Lung (tissue), 12 donors: Measurements from ENCODE around the gene ZNF366. TPM values are rescaled to one million over a fixed set of nuclear protein-coding genes. Genes with fewer than 3 reads are reported as not detected.

Source experiments
- ATAC-seq: fragments of 200-7000 bp; cut with Tn5 transposase; one replicate; pipeline ENCODE4 v1.9.1; 2020; ENCODE audit warnings: moderate number of reproducible peaks; ENCODE audit not compliant: insufficient read depth, low FRiP score
- DNase-seq, 3 donors: peaks; one replicate each; pipeline ENCODE4 v3.0.0-alpha.2; 2013 to 2017
- H3K27ac ChIP-seq, 2 donors: one replicate each; pipeline ENCODE4 v1.5.1; 2013; ENCODE audit warnings: mild to moderate bottlenecking in 2 of 2, moderate library complexity in 2 of 2, control low read depth in 1 of 2, inconsistent platforms in 1 of 2, low read depth in 1 of 2, low read length in 1 of 2
- H3K27me3 ChIP-seq, 3 donors: one replicate each; pipeline ENCODE4 v1.5.1; 2013; ENCODE audit warnings: low read length in 2 of 3; ENCODE audit not compliant: control insufficient read depth in 3 of 3, insufficient read depth in 3 of 3
- H3K36me3 ChIP-seq, 4 donors: one replicate each; pipeline ENCODE4 v1.5.1; 2013; ENCODE audit warnings: low read length in 4 of 4, mild to moderate bottlenecking in 1 of 4, moderate library complexity in 1 of 4; ENCODE audit not compliant: control insufficient read depth in 4 of 4, insufficient read depth in 4 of 4
- H3K4me1 ChIP-seq, 5 donors: one replicate each; pipeline ENCODE4 v1.5.1; 2013; ENCODE audit warnings: low read length in 5 of 5, mild to moderate bottlenecking in 2 of 5, moderate library complexity in 1 of 5; ENCODE audit not compliant: control insufficient read depth in 5 of 5, insufficient read depth in 5 of 5
- H3K4me3 ChIP-seq: one replicate; pipeline ENCODE4 v1.5.1; 2013; ENCODE audit warnings: mild to moderate bottlenecking, control low read depth, moderate library complexity
- H3K9ac ChIP-seq, 2 donors: one replicate each; pipeline ENCODE4 v1.5.1; 2013; ENCODE audit warnings: low read length in 2 of 2, control low read depth in 1 of 2; ENCODE audit not compliant: insufficient read depth in 1 of 2
- H3K9me3 ChIP-seq, 4 donors: one replicate each; pipeline ENCODE4 v1.5.1; 2013; ENCODE audit warnings: low read length in 3 of 4, mild to moderate bottlenecking in 1 of 4, moderate library complexity in 1 of 4; ENCODE audit not compliant: control insufficient read depth in 4 of 4, insufficient read depth in 3 of 4
- WGBS, 2 donors: extraction: QIAGEN DNeasy Blood & Tissue Kit; methylation state at CpG; one replicate each; pipeline ENCODE4 v1.1.7; 2013; 5-methylcytosine and 5-hydroxymethylcytosine counted together
- polyA plus RNA-seq, 2 donors: library from polyadenylated mRNA; stranded (reverse); fragments of 200-250 nt; gene quantifications; one replicate each; pipeline ENCODE4 v1.2.1, GENCODE V29; 2013
- total RNA-seq, 2 donors: library from RNA; depleted of rRNA in 1 of 2; stranded (reverse); fragments of >200 nt in 1 of 2; gene quantifications; one replicate each; pipeline ENCODE4 v1.2.1, GENCODE V29; 2014 to 2021
- TF ChIP-seq, protein P1 (sequence below): IDR thresholded peaks from 2 replicates; pipeline ENCODE4 v1.5.1; 2012; ENCODE audit warnings: mild to moderate bottlenecking; ENCODE audit errors: control extremely low read depth, extremely low read depth
- donor health status: control.
- donor health status: control.
- donor health status: Bipolar disorder and iron deficiency.
- donor health status: healthy.
- donor health status: DM: yes; HTN: yes; CAD: no.

The ZNF366 gene
- total and polyA plus RNA-seq, 4 donors, result 0.73 to 6.0 (median 3.6) TPM

DNA sequence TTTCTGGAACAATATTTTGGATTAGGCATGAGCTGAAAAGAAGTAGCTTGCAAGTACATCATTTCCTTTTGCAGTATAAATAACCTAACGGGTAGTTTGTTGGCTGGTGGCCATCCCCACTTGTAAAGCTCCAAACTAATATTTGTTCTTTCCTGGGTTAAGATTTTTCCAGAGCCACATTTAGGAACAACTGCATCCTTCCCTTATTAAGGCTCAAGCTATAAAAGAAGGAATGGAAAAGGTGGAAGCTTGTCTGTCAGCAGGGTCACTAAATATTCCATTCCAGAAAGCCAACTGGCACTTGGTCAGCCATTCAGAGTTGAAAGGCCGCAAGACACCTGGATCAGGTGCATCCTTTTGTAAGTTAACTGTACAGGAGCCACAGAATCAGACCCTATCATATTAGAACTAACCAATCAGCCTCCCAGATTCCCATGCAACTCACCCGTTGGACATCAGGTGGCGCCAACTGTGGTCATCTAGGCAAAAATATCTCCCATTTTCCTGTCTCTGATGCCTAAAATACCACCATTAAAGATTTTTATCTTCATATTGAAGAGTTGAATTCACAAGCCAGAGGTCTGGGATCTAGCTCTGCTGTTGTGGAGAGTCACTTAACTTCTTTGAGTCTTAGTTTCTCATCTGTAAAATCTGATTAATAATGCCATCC, 104.1 kb downstream of the ZNF366 start:
- Histone ChIP-seq H3K9me3 (peaks cover 0 to 8% (median 5%) of the 10 kb centered on the region in 4 donors), H3K36me3 (no peaks in the 10 kb centered on the region), H3K4me1 (peaks cover 0 to 4% (median 0%) of the 10 kb centered on the region in 5 donors), H3K9ac (no peak overlapping the region), H3K27me3 (no peaks in the 10 kb centered on the region), H3K4me3 (no peak overlapping the region), H3K27ac (peak overlapping the region; percentile 10 to 43)
- TF ChIP-seq, protein P1, sequence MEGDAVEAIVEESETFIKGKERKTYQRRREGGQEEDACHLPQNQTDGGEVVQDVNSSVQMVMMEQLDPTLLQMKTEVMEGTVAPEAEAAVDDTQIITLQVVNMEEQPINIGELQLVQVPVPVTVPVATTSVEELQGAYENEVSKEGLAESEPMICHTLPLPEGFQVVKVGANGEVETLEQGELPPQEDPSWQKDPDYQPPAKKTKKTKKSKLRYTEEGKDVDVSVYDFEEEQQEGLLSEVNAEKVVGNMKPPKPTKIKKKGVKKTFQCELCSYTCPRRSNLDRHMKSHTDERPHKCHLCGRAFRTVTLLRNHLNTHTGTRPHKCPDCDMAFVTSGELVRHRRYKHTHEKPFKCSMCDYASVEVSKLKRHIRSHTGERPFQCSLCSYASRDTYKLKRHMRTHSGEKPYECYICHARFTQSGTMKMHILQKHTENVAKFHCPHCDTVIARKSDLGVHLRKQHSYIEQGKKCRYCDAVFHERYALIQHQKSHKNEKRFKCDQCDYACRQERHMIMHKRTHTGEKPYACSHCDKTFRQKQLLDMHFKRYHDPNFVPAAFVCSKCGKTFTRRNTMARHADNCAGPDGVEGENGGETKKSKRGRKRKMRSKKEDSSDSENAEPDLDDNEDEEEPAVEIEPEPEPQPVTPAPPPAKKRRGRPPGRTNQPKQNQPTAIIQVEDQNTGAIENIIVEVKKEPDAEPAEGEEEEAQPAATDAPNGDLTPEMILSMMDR, result peak; percentile 7
- ATAC-seq (no peak), DNase-seq (peak in 2 of 3 donors; percentile 42 to 64)
- 62 to 76% methylated on average over 4 of the region's 4 CpGs for WGBS, 2 donors

DNA sequence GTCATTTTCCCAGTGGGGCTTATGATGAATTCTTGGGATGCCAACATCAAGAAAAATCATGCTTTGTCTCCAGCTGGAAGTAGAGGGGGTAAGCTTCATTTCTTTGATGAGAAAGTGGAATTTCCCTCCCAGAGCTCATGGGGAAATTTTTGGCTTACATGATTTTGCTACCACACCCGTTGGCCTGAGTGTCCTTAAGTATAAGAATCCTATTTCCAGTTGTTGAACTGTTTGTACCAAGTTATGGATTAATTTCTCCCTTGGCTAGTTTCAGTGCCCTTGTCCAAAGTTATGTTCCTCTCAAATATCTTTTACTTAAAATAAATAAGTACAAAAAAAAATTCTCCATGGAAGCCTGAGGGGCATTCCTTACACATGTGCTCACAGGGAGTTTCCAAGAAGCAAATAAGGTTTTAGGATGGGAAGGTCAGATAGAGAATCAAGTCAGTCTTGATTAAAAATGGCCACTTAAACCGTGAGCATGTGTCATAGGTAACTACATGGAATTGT, 104.8 kb downstream of the ZNF366 start:
- no peak for DNase-seq
- TF ChIP-seq, protein P1, result no peak
- Histone ChIP-seq H3K36me3 (no peaks in the 10 kb centered on the region), H3K4me1 (peaks cover 0 to 4% (median 0%) of the 10 kb centered on the region in 5 donors), H3K9ac (no peak overlapping the region), H3K9me3 (peaks cover 0 to 8% (median 5%) of the 10 kb centered on the region in 4 donors), H3K27ac (peak overlapping the region in 1 of 2 donors; percentile 33), H3K27me3 (peaks cover 0 to 2% (median 0%) of the 10 kb centered on the region in 3 donors), H3K4me3 (no peak overlapping the region)
- 34 to 79% methylated on average over 2 of the region's 2 CpGs for WGBS, 2 donors
- peak; percentile 47 for ATAC-seq

GRCh38 chr5:72400950-72401349, 106.3 kb downstream of the ZNF366 start:
- TF ChIP-seq, protein P1, result no peak
- DNase-seq, result no peak
- H3K27me3 ChIP-seq, result peaks cover 0 to 2% (median 0%) of the 10 kb centered on the region in 3 donors
- H3K36me3 ChIP-seq, result no peaks in the 10 kb centered on the region
- H3K9ac ChIP-seq, result no peak overlapping the region
- H3K9me3 ChIP-seq, result peaks cover 0 to 8% (median 5%) of the 10 kb centered on the region in 4 donors
- H3K27ac ChIP-seq, result no peak overlapping the region
- H3K4me1 ChIP-seq, result peaks cover 0 to 4% (median 0%) of the 10 kb centered on the region in 5 donors
- ATAC-seq, result no peak
- no peak overlapping the region for H3K4me3 ChIP-seq
- 98 to 99% methylated on average over 1 of the region's 1 CpG for WGBS, 2 donors
